GM20000 (cell line): ENCODE data around the gene MAMLD1.

ENCODE experiments used
- DNase-seq: peaks from one replicate; pipeline ENCODE4 v3.0.0; 2012; ENCODE audit warnings: low spot score
- TF ChIP-seq, protein P1 (sequence below): IDR thresholded peaks from 2 replicates; pipeline ENCODE4 v1.5.1; 2012; ENCODE audit warnings: mild to moderate bottlenecking, control low read depth; ENCODE audit errors: extremely low read depth, missing control alignments

The MAMLD1 gene

DNA sequence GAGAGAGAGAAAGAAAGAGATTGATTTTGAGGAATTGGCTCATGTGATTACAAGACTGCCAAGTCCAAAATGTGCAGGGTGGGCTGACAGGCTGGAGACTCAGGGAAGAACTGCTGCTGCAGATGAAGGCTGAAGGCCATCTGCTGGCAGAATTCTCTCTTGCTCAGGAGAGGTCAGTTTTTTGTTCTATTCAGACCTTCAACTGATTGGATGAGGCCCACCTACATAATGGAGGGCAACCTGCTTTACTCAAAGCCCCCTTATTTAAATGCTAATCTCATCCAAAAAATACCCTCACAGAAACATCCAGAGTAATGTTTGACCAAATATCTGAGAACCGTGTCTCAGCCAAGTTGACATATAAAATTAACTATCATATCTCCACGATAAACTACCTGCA, 38.2 kb upstream of the MAMLD1 start:
- TF ChIP-seq, protein P1, sequence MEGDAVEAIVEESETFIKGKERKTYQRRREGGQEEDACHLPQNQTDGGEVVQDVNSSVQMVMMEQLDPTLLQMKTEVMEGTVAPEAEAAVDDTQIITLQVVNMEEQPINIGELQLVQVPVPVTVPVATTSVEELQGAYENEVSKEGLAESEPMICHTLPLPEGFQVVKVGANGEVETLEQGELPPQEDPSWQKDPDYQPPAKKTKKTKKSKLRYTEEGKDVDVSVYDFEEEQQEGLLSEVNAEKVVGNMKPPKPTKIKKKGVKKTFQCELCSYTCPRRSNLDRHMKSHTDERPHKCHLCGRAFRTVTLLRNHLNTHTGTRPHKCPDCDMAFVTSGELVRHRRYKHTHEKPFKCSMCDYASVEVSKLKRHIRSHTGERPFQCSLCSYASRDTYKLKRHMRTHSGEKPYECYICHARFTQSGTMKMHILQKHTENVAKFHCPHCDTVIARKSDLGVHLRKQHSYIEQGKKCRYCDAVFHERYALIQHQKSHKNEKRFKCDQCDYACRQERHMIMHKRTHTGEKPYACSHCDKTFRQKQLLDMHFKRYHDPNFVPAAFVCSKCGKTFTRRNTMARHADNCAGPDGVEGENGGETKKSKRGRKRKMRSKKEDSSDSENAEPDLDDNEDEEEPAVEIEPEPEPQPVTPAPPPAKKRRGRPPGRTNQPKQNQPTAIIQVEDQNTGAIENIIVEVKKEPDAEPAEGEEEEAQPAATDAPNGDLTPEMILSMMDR, result no peak
- no peak for DNase-seq

DNA sequence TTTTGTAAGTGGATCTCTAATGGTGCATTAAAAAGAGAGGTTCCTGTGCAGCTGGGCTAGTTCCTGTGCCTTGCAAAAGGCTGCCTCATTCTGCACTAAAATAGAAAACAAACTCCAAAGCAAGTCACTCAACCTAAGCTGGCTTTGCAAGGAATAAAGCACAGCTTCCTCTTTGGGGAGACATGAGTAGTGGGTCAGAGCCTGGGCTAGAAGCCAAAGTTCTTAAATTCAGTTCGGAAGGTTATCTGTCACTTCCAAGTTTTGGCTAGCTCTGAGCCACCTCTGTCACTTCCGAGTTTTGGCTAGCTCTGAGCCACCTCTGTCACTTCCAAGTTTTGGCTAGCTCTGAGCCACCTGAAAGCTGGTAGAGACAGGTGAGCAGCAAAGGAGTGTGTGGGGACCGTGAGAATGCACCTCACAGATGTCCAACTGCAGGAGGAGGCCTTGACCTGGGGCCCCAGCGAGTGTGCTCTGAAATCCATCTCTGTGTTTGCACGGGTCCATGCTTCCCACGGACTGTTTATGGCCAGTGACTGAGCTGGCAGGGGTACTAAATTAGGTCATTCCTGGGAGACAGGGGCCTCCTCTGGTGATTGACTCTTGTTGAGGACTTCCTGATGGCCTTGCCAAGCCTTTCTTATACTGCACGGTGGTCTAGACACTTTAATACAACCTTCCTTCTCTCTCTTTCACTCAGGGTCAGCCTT, 36.4 kb upstream of the MAMLD1 start:
- TF ChIP-seq, protein P1, result no peak

DNA sequence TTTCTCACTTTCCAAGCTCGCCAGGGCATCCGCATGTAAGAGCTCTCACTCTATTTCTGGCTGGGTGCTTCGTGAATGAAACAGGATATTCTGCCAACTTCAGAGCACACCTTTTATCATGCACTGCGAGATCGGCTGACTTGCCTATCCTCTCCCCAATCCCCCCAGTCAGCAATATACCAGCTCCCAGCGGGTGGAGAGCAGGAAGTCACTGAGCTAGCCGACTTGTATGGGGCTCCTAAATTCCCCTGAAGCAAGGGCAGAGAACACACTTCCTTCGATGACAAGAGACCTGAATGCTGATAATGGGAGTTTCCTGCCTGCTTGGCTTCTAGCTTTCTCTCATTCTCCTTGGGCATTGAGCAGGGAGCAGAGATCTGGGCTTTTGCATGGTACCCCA, 33.8 kb upstream of the MAMLD1 start:
- TF ChIP-seq, protein P1, result no peak
- DNase-seq, result no peak

More for the DNA sequence above, 36.4 kb upstream of the MAMLD1 start:
- no peak for DNase-seq

DNA sequence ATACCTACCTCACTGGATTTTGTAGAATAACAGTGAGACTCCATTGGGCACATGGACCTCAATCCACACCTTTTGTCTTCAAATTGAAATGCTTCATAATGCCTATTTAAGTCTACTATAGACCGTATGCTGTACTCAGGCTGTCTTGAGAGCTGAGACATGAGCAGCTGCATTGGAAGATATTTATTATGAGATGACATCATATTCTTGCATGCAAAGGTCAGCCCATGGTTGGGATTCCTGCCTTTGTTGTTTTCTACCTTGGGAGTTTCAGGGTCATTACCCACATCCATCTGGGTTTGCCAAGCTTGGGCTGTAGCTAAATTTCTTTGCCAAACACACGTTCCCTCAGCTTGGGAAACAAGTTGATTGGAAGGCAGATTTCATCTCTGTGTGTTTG, 33.2 kb upstream of the MAMLD1 start:
- TF ChIP-seq, protein P1, result no peak
- DNase-seq, result no peak

DNA sequence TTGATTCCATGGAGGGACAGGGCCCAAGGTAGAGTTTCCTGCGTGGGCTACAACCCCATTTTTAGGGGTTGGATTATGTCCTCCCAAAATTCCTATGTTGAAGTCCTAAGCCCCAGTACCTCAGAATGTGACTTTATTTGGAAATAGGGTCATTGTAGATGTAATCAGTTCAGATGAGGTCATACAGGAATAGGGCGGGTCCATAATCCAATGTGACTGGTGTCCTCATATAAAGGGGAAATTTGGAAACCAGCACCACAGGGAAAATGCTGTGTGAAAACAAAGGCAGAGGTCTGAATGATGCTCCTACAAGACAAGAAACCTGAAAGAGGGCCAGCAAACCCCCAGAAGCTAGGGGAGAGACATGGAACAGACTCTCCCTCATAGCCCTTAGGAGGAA, 31.1 kb upstream of the MAMLD1 start:
- no peak for DNase-seq
- TF ChIP-seq, protein P1, result no peak

DNA sequence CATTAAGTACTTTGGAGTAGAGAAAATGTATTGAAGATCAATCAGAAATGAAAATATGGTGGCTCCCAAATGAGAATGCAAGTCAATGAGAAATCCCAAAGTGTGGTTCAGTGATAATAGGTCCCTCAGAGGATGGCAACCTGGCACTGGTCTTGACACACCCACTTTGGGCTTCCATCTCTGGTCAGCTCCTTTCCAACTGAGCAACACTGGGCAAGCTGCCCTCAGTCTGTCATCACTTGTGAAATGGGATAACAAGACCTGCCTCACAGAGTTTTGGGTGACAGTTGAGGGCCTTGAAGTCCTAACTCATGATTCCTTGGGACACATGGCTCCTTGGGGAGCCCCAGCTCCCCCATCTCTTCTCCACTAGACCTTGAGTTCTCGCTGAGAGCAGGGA, 29.0 kb upstream of the MAMLD1 start:
- TF ChIP-seq, protein P1, result no peak
- no peak for DNase-seq

DNA sequence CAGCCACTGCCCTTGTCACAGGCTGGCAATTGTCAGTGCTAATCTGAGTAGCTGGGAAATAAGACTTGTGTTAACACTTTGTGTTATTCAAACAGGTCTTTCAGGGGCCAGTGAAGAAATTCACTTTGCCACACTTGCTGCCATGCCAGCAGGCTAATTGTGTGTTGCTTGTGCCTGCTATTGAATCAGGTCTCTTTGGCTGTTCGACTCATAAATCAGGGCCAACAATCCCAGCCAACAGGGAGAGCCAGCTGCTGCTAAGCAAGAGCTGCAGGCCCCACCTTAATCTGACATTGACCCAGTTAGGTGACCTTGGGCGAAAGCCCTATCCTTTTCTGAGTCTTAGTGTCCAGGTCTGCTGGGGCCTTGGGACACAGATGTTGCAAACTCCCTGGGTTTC, 28.1 kb upstream of the MAMLD1 start:
- DNase-seq, result no peak
- TF ChIP-seq, protein P1, result no peak
